Forelimb muscle (tissue), 1 donor: ENCODE data around the gene PTPRO. TPM values are rescaled to one million over a fixed set of nuclear protein-coding genes. Genes with fewer than 3 reads are reported as not detected.

Experiments used
- DNase-seq: peaks from one replicate; pipeline ENCODE4 v3.0.0-alpha.2; 2013; ENCODE audit warnings: low read depth
- polyA plus RNA-seq: library from polyadenylated mRNA; unstranded; fragments of 120-200 nt; gene quantifications from one replicate; pipeline ENCODE4 v1.2.1, GENCODE V29; 2013; ENCODE audit not compliant: insufficient read length

The PTPRO gene
- polyA plus RNA-seq, 1 donor, result 0.63 TPM

DNA sequence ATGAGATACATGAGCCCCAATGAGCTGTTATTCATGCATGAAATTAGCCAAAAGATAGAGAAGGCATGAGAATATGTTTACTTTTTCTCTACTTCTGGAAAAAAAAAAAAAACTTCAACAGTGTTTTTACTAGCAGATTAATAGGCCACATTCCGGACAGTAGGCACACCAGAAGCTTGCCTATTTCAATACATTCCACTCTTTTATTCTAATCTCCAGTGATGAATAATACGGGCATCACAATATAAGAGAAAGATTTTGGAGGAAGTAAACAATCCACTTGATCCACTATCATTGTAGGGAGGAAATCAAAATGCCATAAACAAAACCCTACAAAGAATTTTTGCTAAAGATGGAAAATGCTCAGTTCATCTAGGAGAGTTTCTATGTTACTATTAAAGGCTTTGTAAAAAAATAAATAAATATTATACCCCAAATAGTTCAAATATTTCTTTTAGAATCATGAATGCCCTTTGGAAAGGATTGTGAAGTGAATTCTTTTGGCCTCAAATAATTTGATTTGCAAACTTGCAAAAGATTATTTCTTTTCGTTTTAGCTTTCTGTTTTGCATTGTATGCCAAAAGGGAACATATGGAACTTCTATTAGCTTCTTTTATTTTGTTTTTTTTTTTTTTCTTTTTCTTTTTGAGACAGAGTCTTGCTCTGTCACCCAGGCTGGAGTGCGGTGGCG lies 234.2 kb downstream of the PTPRO start:
- no peak for DNase-seq

- no peak for DNase-seq
Measured at GRCh38 chr12:15558915-15559528, 236.7 kb downstream of the PTPRO start.

- no peak for DNase-seq
Measured at GRCh38 chr12:15561396-15561795, 239.1 kb downstream of the PTPRO start.

GRCh38 chr12:15562263-15562662 lies 240.0 kb downstream of the PTPRO start:
- DNase-seq, result peak; percentile 47

DNA sequence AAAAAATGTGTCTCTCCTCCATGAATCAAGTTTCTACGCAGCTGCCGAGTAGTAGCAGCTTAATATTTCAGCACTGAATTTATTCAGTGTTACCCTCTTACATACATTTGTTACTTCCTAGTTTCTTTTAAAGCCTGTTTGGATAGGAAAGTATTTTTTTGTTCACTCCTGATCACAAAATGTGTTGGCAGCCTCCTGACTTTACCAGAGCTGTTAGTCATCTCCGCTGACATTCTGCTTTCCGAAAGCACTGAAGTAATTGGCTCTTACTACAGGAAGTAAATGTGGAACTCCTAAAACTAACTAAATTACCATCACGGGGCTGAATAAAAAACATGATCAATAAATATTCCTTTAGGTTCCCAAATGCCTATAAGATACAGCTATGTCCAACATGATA lies 241.4 kb downstream of the PTPRO start:
- DNase-seq, result peak; percentile 44

DNA sequence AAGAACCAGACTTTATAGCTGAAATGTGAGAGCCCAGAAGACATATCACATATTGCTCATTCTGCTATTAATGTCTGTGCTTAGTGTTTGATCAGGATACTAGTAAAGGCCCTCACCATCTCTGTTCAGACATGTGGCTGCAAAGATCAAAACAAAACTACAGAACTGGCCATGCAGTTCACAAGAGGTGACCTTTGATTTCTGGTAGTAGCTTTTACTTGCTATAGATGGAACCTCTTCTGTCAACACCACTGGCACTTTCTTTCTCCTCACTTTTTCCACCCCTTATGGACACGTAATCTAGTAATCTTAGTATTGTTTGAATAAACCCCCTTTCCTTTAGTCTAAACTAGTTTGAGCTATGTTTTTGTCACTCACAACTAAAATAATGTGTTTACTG lies 252.0 kb downstream of the PTPRO start:
- DNase-seq, result no peak

GRCh38 chr12:15575671-15576541 lies 253.6 kb downstream of the PTPRO start:
- no peak for DNase-seq

GRCh38 chr12:15580431-15580830 lies 258.1 kb downstream of the PTPRO start:
- no peak for DNase-seq

DNA sequence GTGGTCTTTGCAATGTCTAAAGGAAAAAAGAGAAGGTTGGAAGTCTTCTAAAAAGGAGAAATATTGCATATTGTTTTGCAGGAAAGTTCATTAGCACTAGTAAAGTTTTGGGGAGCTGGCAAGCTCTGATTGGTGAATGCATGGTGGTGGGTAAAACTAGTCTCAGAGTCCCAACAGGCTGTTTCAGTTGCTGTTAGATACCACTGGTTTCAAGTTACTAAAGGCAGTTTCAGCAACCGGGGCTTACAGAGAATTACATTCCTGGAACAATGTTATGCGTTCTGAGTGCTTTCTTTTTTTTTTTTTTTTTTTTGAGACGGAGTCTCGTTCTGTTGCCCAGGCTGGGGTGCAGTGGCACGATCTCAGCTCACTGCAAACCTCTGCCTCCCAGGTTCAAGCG lies 258.7 kb downstream of the PTPRO start:
- DNase-seq, result no peak

GRCh38 chr12:15583804-15584203 lies 261.5 kb downstream of the PTPRO start:
- DNase-seq, result no peak

DNA sequence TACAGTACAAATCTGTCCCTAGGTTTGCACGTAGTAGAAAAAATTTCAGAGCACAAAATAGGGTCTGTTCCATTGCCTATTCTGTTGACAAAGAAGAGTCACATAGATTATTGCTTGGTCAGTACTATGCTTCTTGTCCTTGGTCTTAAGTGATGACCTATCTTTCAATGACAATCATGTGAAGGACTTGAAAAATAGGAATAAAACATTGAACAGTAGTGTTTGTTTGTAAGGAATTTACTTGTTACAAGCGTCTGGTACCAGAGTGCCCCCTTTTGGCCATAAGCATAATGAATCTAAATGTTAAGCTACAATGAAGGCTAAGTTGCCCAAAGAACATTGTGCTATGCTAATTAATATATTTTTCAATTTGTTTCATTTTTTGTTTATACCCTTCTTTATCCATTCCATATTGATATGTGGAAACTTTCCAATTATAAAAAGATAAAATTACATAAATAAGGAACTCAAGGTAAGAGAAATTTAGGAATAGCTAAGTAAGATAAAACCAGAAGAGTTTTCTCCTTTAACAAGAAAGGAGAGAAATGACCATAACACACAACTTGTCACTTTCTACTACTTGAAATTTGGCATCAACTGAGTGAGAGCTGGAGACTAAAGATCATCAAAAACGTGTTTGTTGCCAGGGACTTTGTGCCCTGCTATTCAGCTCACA lies 262.2 kb downstream of the PTPRO start:
- peak; percentile 47 for DNase-seq

DNA sequence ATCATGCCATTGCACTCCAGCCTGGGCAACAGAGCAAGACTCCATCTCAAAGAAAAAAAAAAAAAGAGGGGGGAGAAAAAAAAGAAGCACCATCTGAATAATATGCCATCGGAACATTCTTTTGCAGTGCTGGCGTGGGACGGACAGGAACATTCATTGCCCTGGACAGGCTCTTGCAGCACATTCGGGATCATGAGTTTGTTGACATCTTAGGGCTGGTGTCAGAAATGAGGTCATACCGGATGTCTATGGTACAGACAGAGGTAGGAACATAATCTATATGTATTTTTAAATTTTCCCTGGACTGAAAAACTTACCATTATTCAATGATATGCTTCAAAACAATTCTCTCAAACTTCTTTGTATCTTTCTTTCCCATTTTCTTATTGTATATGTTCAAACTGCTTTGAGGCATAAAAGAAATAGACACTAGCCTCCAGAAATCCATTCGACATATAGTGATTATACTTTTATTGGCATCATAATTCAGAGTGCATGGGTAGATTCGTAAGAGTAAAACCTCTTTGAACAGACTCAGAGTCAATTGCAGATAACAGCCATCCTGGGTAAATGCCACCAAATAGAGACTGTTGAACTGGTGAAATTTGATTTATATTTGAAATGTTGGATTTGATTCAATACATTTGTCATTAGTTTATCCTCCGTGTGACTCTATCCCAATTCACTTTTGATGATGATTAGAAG lies 267.2 kb downstream of the PTPRO start:
- no peak for DNase-seq

DNA sequence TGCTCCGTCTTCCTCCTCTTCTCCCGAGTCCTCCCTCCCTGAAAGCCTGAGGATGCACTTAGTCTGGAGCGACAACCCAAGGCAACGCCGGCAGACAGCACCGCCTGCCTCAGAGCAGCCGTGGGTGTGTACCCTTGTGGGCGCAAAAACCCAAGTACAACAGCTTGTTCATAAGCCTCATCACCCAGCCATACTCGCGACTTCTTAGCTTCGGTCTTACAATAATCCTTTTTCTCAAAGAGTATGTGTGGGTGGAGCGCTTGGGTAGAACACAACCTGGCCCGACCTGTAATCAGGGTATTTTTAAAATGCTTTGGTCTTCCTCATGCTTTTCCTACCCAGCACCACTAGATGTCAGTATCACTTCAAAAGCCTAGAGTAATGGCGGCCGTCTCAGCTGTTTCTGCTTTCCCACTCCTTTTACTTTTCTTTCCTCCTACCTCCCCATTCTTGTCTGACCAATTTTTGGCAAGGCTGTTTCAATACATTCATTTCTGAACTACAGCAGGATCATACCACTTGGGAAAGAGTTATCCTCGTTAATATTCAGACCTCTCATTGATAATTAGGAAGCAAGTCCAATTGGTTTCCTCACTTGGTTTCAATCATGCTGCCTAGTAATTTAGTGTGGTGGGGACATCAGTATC lies 268.0 kb downstream of the PTPRO start:
- peak; percentile 47 for DNase-seq

GRCh38 chr12:15591811-15592210 lies 269.5 kb downstream of the PTPRO start:
- DNase-seq, result no peak

- no peak for DNase-seq
Measured at GRCh38 chr12:15592934-15593333, 270.6 kb downstream of the PTPRO start.

GRCh38 chr12:15596174-15596573 lies 273.9 kb downstream of the PTPRO start:
- no peak for DNase-seq

GRCh38 chr12:15597125-15597830 lies 275.0 kb downstream of the PTPRO start:
- no peak for DNase-seq

- peak; percentile 65 for DNase-seq
Measured at GRCh38 chr12:15599266-15600037, 277.1 kb downstream of the PTPRO start.

DNA sequence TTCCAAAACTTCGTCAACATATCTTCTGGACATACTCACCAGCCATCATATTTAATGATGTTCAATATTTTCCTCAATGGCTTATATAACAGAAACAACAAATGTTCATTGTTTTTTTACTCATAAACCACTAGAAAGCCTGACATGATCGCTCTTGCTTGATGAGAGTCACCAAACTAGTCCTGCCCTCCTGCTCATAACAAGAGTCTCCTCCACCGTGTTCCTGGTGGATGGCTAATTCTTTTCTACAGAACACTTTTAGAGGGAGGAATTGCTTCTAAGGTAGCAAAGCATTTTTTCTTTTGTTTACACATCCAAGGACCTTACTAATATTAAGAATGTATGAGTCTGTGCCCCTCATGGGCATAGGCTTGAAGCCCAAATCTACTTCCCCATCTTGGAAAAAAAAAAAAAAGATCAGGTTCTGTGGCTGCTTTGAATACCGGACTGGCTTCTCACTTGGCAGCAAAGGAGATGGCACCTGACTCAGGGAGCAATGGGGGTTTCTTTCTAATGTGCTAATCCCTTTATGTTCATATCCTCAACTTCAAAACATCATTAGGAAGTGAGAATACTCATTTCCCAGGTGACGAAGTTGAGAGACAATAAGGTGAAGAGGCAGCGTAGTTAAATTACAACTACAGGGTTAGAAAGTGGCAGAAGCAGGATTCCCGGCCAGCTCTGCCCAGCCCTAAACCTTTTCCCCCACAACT lies 278.1 kb downstream of the PTPRO start:
- DNase-seq, result no peak
